AG09319 (cell line): ENCODE data around the gene C2orf15.
"Not testable (repeated sequence)": the region's sequence is repeated elsewhere in the genome, so short reads cannot be mapped to it uniquely, and the experiment has no call there.

Experiments used
- DNase-seq: peaks from one replicate; pipeline ENCODE4 v3.0.0-alpha.2; 2010; ENCODE audit warnings: low read depth; ENCODE audit errors: extremely low read depth
- CTCF ChIP-seq: IDR thresholded peaks from 2 replicates; pipeline ENCODE4 v1.5.1; 2011; ENCODE audit warnings: low read depth, mild to moderate bottlenecking, inconsistent platforms, low read length, moderate library complexity

The C2orf15 gene

GRCh38 chr2:99187011-99187410 is 45.5 kb downstream of the C2orf15 start:
- DNase-seq = no peak
- TF ChIP-seq CTCF = no peak

GRCh38 chr2:99188357-99188756 is 46.9 kb downstream of the C2orf15 start:
- TF ChIP-seq CTCF = no peak
- DNase-seq = no peak

DNA sequence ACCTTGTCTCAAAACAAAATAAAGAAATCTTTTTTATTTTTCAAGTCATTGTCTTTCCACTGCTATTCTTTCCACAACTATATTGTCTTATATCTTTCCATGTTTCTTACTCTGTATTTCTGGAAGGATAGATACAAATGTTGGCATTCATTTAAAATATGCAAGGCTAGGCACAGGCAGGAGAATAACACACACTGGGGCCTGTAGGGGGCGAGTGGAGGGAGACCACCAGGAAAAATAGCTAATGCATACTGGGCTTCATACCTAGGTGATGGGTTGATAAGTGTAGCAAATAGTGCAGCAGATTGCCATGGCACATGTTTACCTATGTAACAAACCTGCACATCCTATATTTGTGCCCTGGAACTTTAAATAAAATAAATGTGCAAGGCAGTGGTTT is 49.0 kb downstream of the C2orf15 start:
- no peak for DNase-seq
- TF ChIP-seq CTCF = no peak

DNA sequence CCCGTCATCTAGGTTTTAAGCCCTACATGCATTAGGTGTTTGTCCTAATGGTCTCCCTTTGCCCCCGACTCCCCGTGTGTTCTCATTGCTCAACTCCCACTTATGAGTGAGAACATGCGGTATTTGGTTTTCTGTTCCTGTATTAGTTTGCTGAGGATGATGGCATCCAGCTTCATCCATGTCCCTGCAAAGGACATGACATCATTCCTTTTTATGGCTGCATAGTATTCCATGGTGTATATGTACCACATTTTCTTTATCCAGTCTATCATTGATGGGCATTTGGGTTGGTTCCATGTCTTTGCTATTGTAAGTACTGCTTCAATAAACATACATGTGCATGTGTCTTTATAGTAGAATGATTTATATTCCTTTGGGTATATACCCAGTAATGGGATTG is 50.9 kb downstream of the C2orf15 start:
- DNase-seq = not testable (repeated sequence)

GRCh38 chr2:99198103-99198841 is 56.8 kb downstream of the C2orf15 start:
- TF ChIP-seq CTCF = no peak
- no peak for DNase-seq

- TF ChIP-seq CTCF = no peak
Measured at GRCh38 chr2:99200076-99200800, 58.7 kb downstream of the C2orf15 start.

More at GRCh38 chr2:99200076-99200800, 58.7 kb downstream of the C2orf15 start:
- no peak for DNase-seq
